ENCODE data around the gene ZNF775.

The ZNF775 gene

DNA sequence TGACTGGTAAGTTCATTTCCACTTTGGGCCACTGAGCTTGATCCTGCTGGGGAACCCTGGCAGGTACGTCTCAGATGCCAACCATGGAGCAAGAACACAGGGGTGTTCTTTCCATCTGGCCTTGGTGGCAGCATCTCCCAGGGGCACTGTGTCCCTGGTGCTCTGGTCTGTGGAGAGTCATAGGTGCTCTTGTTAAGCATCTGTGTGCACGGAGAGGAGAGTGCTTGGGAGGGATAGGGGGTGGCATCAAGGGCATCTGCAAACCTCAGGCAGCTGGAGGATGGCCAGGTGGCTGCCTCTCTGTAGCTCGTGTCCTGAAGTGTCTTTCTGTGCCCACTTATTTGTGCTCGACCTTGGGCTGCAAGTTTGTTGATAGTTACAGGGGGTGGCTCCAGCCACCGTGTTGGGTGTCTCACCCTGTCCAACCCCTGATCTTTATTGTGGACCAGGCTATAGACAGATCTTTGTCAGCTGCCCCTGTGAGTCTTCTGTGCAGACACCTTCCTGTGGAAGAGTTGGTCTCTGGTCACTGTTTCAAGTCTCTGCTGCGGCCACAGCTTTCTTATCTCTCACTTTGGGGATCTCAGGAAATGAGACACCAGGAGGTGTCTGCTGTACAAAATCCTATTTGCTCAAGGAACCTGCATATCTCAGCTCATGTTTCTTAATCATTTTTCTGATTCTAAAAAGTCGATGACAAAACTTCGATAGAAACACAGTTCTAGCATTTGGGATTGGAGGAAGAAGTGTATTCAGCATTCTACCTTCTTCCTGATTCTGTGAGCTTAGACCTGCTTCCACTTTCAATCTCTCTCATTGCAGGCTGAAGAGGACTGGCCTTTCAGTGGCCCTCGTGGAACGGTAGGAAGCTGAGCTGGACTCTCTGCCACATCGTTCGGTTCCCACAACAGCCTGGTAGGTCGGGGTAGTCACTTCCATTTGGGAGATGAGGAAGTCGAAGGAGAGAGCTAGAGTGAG, 54.1 kb downstream of the ZNF775 start:
- DNase-seq (ENCODE audit: extremely low read depth in 1 of 2, low read depth in 1 of 2): no peak

GRCh38 chr7:150434240-150434639, 55.1 kb downstream of the ZNF775 start:
- no peak for DNase-seq (ENCODE audit: extremely low read depth in 1 of 2, low read depth in 1 of 2)

- no peak for DNase-seq (ENCODE audit: extremely low read depth in 1 of 2, low read depth in 1 of 2)
These were observed 55.9 kb downstream of the ZNF775 start for GRCh38 chr7:150435047-150435389.

- DNase-seq (ENCODE audit: extremely low read depth in 1 of 2, low read depth in 1 of 2): no peak
These were observed 56.4 kb downstream of the ZNF775 start for GRCh38 chr7:150435390-150436073.

DNA sequence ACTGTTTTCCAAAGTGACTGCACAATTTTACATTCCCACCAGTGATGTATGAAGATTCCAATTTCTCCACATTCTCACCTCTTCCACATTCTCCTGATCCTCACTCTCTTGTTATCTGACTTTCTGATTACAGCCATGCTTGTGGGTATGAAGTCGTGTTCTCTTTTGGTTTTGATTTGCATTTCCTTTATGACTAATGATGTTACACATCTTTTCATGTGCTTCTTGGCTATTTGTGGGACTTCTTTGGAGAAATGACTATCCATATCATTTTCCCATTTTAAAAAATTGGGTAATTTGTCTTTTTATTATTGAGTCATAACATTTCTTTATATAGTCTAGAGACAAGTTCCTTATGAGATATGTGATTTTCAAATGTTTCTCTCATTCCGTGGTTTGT, 60.8 kb downstream of the ZNF775 start:
- DNase-seq (ENCODE audit: extremely low read depth in 1 of 2, low read depth in 1 of 2): no peak

GRCh38 chr7:150441524-150441923, 62.4 kb downstream of the ZNF775 start:
- no peak for DNase-seq (ENCODE audit: extremely low read depth in 1 of 2, low read depth in 1 of 2)

DNA sequence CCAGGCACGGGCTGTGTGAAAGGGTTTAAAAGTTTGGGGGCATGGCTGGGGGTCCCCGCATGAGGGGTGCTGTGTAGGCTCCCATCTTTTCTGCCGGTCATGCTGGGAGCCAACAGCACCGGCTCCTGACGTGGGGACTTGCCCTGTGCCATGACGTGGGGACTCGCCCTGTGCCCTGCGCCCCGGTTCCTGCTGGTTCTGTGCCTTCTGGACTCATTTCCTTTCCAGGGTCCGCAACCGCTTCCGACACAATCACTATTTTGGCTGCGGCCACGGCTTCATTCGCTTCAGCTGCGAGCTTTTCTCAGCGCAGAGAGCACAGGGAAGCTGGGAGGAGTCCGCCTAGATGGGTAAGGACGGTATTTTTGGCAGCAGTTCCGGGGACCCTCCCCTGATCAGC, 63.7 kb downstream of the ZNF775 start:
- no peak for DNase-seq (ENCODE audit: extremely low read depth in 1 of 2, low read depth in 1 of 2)

- no peak for DNase-seq (ENCODE audit: extremely low read depth in 1 of 2, low read depth in 1 of 2)
These were observed 64.8 kb downstream of the ZNF775 start for GRCh38 chr7:150443793-150444540.

GRCh38 chr7:150444674-150445365, 65.7 kb downstream of the ZNF775 start:
- no peak for DNase-seq (ENCODE audit: extremely low read depth in 1 of 2, low read depth in 1 of 2)

DNA sequence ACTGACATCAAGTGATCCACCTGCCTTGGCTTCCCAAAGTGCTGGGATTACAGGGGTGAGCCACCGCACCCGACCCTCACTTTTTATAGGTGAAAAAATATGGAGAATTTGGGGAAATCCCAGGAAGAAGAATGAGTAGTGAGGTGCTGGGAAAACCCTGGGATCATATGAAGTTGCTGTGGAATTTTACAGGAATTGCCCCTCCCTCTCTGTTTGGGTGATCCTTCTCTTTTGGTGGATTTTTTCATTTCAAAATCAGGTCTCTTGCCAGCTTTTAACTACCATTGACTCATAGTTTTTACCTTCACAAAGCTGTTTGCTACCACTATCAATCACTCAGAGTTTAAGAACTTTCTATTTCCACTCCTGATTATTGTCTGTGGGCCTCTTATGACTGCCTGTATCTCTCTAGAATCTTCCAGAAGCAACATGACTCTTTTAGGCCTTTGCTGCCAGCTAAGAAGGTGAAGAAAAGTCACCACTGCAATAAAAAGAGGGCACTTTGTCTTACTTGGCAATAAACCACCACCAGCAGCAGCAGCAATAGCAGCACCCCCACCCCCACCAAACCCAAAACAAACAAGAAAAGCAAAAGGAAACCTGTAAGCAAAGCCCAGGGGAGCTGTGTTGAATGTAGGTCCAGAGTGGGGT, 67.3 kb downstream of the ZNF775 start:
- DNase-seq (ENCODE audit: extremely low read depth in 1 of 2, low read depth in 1 of 2): no peak
